Neural crest cell (in vitro differentiated cells): ENCODE measurements around the gene JAK2. TPM values are rescaled to one million over a fixed set of nuclear protein-coding genes. Genes with fewer than 3 reads are reported as not detected.
"Not testable (repeated sequence)": the region's sequence is repeated elsewhere in the genome, so short reads cannot be mapped to it uniquely, and the experiment has no call there.

Experiments used
- DNase-seq: peaks from one replicate; pipeline ENCODE4 v3.0.0; 2021; ENCODE audit warnings: low read depth, mixed read lengths, low spot score
- H3K27ac Mint-ChIP-seq: one replicate; pipeline ENCODE4 v1.8.0; 2021; ENCODE audit warnings: mild to moderate bottlenecking, mixed read lengths; ENCODE audit not compliant: unreplicated experiment
- H3K27me3 Mint-ChIP-seq: 2 replicates; pipeline ENCODE4 v1.8.0; 2021; ENCODE audit warnings: low read depth, mild to moderate bottlenecking, mixed read lengths
- H3K36me3 Mint-ChIP-seq: 2 replicates; pipeline ENCODE4 v1.8.0; 2021; ENCODE audit warnings: low read depth, mild to moderate bottlenecking, mixed read lengths
- H3K4me1 Mint-ChIP-seq: 2 replicates; pipeline ENCODE4 v1.8.0; 2021; ENCODE audit warnings: mixed read lengths
- H3K4me3 Mint-ChIP-seq: one replicate; pipeline ENCODE4 v1.8.0; 2021; ENCODE audit warnings: mild to moderate bottlenecking, mixed read lengths
- H3K9me3 Mint-ChIP-seq: 2 replicates; pipeline ENCODE4 v1.8.0; 2021; ENCODE audit warnings: mixed read lengths
- total RNA-seq: library from RNA; stranded (reverse); gene quantifications from 2 replicates; pipeline ENCODE4 v1.2.1, GENCODE V29; 2021
- TF ChIP-seq, protein P1 (sequence below): fragments of 200-600 bp; sonication (generic); conservative IDR thresholded peaks from 2 replicates; pipeline ENCODE4 v1.5.0; 2021; ENCODE audit warnings: antibody characterized with exemption, mild to moderate bottlenecking

The JAK2 gene
- total RNA-seq, 1 donor from 2014 or later: 5.0 TPM

GRCh38 chr9:5085993-5086392 is 100.9 kb downstream of the JAK2 start:
- Mint-ChIP-seq H3K9me3 (peaks cover 9% of the 10 kb centered on the region), H3K27ac (no peak overlapping the region), H3K4me3 (no peak overlapping the region), H3K4me1 (no peaks in the 10 kb centered on the region), H3K36me3 (peaks cover 20% of the 10 kb centered on the region), H3K27me3 (no peaks in the 10 kb centered on the region)
- TF ChIP-seq, protein P1, sequence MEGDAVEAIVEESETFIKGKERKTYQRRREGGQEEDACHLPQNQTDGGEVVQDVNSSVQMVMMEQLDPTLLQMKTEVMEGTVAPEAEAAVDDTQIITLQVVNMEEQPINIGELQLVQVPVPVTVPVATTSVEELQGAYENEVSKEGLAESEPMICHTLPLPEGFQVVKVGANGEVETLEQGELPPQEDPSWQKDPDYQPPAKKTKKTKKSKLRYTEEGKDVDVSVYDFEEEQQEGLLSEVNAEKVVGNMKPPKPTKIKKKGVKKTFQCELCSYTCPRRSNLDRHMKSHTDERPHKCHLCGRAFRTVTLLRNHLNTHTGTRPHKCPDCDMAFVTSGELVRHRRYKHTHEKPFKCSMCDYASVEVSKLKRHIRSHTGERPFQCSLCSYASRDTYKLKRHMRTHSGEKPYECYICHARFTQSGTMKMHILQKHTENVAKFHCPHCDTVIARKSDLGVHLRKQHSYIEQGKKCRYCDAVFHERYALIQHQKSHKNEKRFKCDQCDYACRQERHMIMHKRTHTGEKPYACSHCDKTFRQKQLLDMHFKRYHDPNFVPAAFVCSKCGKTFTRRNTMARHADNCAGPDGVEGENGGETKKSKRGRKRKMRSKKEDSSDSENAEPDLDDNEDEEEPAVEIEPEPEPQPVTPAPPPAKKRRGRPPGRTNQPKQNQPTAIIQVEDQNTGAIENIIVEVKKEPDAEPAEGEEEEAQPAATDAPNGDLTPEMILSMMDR: no peak
- DNase-seq: no peak

GRCh38 chr9:5089737-5090136 is 104.7 kb downstream of the JAK2 start:
- Mint-ChIP-seq H3K4me3 (no peak overlapping the region), H3K27me3 (no peaks in the 10 kb centered on the region), H3K27ac (no peak overlapping the region), H3K36me3 (peaks cover 20% of the 10 kb centered on the region), H3K9me3 (peaks cover 9% of the 10 kb centered on the region), H3K4me1 (no peaks in the 10 kb centered on the region)
- DNase-seq: no peak
- TF ChIP-seq, protein P1: no peak

- Mint-ChIP-seq H3K36me3 (peaks cover 7% of the 10 kb centered on the region), H3K9me3 (peaks cover 2% of the 10 kb centered on the region), H3K27ac (no peak overlapping the region), H3K27me3 (no peaks in the 10 kb centered on the region), H3K4me3 (no peak overlapping the region), H3K4me1 (no peaks in the 10 kb centered on the region)
- no peak for DNase-seq
- TF ChIP-seq, protein P1: no peak
These were observed 110.7 kb downstream of the JAK2 start for GRCh38 chr9:5095795-5096194.

- H3K9me3 Mint-ChIP-seq: peaks cover 13% of the 10 kb centered on the region
- peaks cover 34% of the 10 kb centered on the region for H3K36me3 Mint-ChIP-seq
- no peaks in the 10 kb centered on the region for H3K27me3 Mint-ChIP-seq
- TF ChIP-seq, protein P1: no peak
- no peak overlapping the region for H3K27ac Mint-ChIP-seq
- H3K4me3 Mint-ChIP-seq: no peak overlapping the region
- no peaks in the 10 kb centered on the region for H3K4me1 Mint-ChIP-seq
- DNase-seq: no peak
These were observed 114.4 kb downstream of the JAK2 start for GRCh38 chr9:5099466-5099865.

DNA sequence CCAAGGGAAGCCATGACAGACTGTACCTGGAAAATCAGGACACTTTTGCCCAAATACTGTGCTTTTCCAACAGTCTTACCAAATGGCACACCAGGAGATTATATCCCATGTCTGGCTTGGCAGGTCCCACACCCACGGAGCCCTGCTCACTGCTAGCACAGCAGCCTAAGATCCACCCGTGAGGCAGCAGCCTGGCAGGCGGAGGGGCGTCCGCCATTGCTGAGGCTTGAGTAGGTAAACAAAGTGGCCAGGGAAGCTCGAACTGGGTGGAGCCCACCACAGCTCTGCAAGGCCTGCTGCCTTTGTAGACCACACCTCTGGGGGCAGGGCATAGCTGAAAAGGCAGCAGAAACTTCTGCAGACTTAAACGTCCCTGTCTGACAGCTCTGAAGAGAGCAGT is 116.1 kb downstream of the JAK2 start:
- Mint-ChIP-seq H3K36me3 (peaks cover 38% of the 10 kb centered on the region), H3K9me3 (peaks cover 17% of the 10 kb centered on the region)
- DNase-seq, H3K4me3 Mint-ChIP-seq, H3K27me3 Mint-ChIP-seq, H3K4me1 Mint-ChIP-seq, H3K27ac Mint-ChIP-seq: not testable (repeated sequence)

DNA sequence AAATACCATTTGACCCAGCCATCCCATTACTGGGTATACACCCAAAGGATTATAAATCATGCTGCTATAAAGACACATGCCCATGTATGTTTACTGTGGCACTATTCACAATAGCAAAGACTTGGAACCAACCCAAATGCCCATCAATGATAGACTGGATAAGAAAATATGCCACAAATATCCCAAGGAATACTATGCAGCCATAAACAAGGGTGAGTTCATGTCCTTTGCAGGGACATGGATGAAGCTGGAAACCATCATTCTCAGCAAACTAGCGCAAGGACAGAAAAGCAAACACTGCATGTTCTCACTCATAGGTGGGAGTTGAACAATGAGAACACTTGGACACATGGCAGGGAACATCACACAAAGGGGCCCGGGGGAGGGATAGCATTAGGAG is 121.4 kb downstream of the JAK2 start:
- DNase-seq, H3K4me1 Mint-ChIP-seq, H3K27ac Mint-ChIP-seq, H3K4me3 Mint-ChIP-seq, H3K27me3 Mint-ChIP-seq: not testable (repeated sequence)
- H3K36me3 Mint-ChIP-seq: peaks cover 31% of the 10 kb centered on the region
- H3K9me3 Mint-ChIP-seq: peaks cover 17% of the 10 kb centered on the region
